LNCAP (cell line): ENCODE measurements around the gene KRT80.

Source experiments
- CTCF ChIP-seq: fragments of 450-650 bp; IDR thresholded peaks from 2 replicates; pipeline ENCODE4 v1.5.1; 2017; ENCODE audit warnings: mild to moderate bottlenecking

Gene KRT80

GRCh38 chr12:52126605-52127578, 64.9 kb downstream of the KRT80 start:
- TF ChIP-seq CTCF: no peak

GRCh38 chr12:52126050-52126604, 65.7 kb downstream of the KRT80 start:
- no peak for TF ChIP-seq CTCF

- no peak for TF ChIP-seq CTCF
Observed at GRCh38 chr12:52125476-52125900, 66.3 kb downstream of the KRT80 start.

GRCh38 chr12:52123487-52124186, 68.2 kb downstream of the KRT80 start:
- TF ChIP-seq CTCF: no peak

- no peak for TF ChIP-seq CTCF
Observed at GRCh38 chr12:52122904-52123303, 68.9 kb downstream of the KRT80 start.

DNA sequence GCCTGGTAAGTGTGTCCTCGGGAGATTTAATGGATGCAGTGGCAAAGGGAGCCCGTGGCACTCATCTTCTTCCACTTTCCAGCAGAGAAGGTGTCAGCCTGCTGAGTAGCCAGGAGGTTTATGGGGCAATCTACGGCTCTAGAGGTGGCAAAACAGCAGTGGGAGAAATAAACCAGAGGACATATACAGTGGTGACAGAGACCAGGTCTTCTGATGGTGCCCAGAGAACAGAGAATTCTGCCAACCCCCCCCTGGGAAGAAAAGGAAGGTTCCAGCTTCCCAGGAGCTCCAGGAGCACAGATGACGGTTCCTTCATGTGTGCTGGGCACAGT, 69.3 kb downstream of the KRT80 start:
- no peak for TF ChIP-seq CTCF

DNA sequence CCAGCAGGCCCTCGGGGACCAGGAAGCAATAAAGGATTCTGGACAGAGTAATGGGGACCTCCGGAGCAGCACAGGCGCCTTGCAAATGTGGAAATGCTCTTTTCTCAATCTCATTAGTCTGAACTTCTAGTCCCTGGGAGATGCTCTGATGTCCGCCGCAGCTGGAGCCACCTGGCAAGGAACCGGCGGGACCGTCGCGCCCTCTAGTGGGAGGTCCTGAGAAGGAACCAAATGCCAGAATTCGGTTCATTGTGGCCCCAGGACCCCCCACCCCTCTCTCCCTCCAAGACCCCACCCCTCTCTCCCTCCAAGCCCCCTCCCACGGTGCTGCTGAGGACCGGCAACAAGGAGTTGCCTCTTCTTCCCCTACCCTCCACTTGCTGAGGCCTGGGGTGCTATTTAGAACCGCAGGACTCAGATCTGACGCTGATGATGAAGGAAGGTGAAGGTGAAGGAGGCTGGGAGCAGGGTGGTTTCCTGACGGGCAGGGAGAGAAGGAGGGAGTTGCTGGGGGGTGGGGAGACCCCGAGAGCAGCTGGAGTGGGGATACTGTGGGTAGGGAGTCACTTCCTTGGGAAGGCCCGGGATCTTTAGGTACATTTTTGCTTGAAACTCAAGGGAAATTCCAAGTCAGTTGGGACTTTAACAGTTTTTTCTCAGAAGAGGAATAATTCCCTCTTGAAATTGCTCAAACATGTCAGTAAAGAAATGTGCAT, 69.8 kb downstream of the KRT80 start:
- peak; percentile 81 for TF ChIP-seq CTCF
